Skin of body (tissue), 3 donors: ENCODE results near the gene ATP5PD. TPM values are rescaled to one million over a fixed set of nuclear protein-coding genes. Genes with fewer than 3 reads are reported as not detected.

Experiments
- DNase-seq: peaks from one replicate; lab custom pipeline; 2025; lab: John Stamatoyannopoulos, UW
- small RNA-seq: library from RNA; depleted of rRNA; stranded (forward); fragments of <200 nt; gene quantifications from one replicate; pipeline ENCODE3, GENCODE V24; 2014; ENCODE audit warnings: low replicate concordance
- total RNA-seq: library from RNA; depleted of rRNA; stranded (reverse); fragments of >200 nt; gene quantifications from one replicate; pipeline ENCODE4 v1.2.3, GENCODE V29; 2014

Gene ATP5PD
- total RNA-seq, 1 donor from 2014 or later = 153 TPM

- no peak for DNase-seq
Observed at GRCh38 chr17:74999523-74999922, 47.2 kb downstream of the ATP5PD start.

GRCh38 chr17:74998783-74999182 lies 48.0 kb downstream of the ATP5PD start:
- no peak for DNase-seq

- no peak for DNase-seq
Observed at GRCh38 chr17:74995847-74996246, 50.9 kb downstream of the ATP5PD start.

DNA sequence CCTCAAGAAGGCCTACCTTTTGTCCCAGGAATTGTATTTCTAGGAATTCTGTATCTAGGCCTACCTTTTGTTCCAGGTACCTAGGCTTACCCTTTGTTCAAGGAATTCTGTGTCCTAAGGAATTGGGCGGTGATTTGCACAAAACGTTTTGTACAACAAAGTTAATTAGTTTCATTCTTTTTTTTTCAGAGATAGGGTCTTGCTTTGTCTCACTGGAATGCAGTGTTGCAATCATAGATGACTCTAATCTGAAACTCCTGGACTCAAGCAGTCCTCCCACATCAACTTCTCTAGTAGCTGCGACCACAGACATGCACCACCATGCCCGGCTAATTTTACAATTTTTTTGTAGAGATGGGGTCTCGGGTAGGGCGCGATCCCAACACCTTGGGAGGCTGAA lies 52.3 kb downstream of the ATP5PD start:
- no peak for DNase-seq

GRCh38 chr17:74992223-74992622 lies 54.5 kb downstream of the ATP5PD start:
- DNase-seq = no peak

GRCh38 chr17:74990581-74991105 lies 56.1 kb downstream of the ATP5PD start:
- no peak for DNase-seq

Small RNA genes lying within 50 kb of the gene (small RNA-seq; reads per million reads assigned to genes)
- gene AC111186.1 = not detected
- not detected for gene RF00019
- gene RN7SL573P = not detected
- not detected for gene RNU6-362P

Other genes with a start within 250 kb of the ATP5PD start
- gene GRIN2C, start 187.1 kb downstream of the ATP5PD start, total RNA-seq = 0.69 TPM
- gene FDXR, start 174.0 kb downstream of the ATP5PD start, total RNA-seq = 5.6 TPM
- 2.6 TPM for gene FADS6, start 153.3 kb downstream of the ATP5PD start, total RNA-seq
- gene USH1G, start 123.7 kb downstream of the ATP5PD start, total RNA-seq = 1.1 TPM
- not detected for gene OTOP2, start 122.7 kb downstream of the ATP5PD start, total RNA-seq
- gene OTOP3, start 111.1 kb downstream of the ATP5PD start, total RNA-seq = not detected
- 4.0 TPM for gene HID1, start 74.2 kb downstream of the ATP5PD start, total RNA-seq
- gene CDR2L, start 59.3 kb downstream of the ATP5PD start, total RNA-seq = 3.6 TPM
- gene MRPL58, start 34.3 kb downstream of the ATP5PD start, total RNA-seq = 18.1 TPM
- gene KCTD2, start 256 bp upstream of the ATP5PD start, total RNA-seq = 11.6 TPM
- 8.7 TPM for gene SLC16A5, start 41.0 kb upstream of the ATP5PD start, total RNA-seq
- 2.1 TPM for gene ARMC7, start 63.0 kb upstream of the ATP5PD start, total RNA-seq
- 27.7 TPM for gene NT5C, start 84.8 kb upstream of the ATP5PD start, total RNA-seq
- 27.9 TPM for gene JPT1, start 107.5 kb upstream of the ATP5PD start, total RNA-seq
- 103 TPM for gene SUMO2, start 136.0 kb upstream of the ATP5PD start, total RNA-seq
- gene NUP85, start 158.7 kb upstream of the ATP5PD start, total RNA-seq = 38.7 TPM
- 9.9 TPM for gene GGA3, start 214.6 kb upstream of the ATP5PD start, total RNA-seq
- gene MRPS7, start 214.9 kb upstream of the ATP5PD start, total RNA-seq = 39.6 TPM
- 7.4 TPM for gene MIF4GD, start 224.3 kb upstream of the ATP5PD start, total RNA-seq
- 4.0 TPM for gene SLC25A19, start 242.5 kb upstream of the ATP5PD start, total RNA-seq